GM21390 (cell line): ENCODE results near the gene BEND7.

ENCODE experiments used
- ATAC-seq: cut with Tn5 transposase; IDR thresholded peaks from one replicate; pipeline ENCODE4 v1.9.1; 2021; ENCODE audit not compliant: unreplicated experiment

Gene BEND7

DNA sequence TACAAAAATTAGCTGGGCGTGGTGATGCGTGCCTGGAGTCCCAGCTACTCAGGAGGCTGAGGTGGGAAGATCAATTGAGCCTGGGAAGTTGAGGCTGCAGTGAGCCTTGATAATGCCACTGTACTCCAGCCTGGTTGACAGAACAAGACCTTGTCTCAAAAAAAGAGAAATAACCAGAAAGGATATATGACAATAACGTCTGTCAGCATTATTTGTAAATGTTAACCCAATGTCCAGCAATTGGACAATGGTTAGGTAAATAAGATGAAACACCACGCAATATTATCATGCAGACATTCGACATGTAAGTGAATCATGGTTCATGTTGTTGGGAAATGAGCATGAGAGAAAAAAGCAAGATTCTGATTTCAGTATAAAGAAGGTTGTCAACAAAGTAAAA lies 136.1 kb downstream of the BEND7 start:
- ATAC-seq = no peak
